Skeletal muscle tissue (tissue), 3 donors: ENCODE results near the gene SMIM45.

Experiments
- H3K27ac ChIP-seq: one replicate; pipeline ENCODE4 v1.7.0; 2013; ENCODE audit warnings: mild to moderate bottlenecking, low read depth, low read length, inconsistent platforms
- H3K27me3 ChIP-seq, 3 donors: one replicate each; pipeline ENCODE4 v1.7.0; 2013; ENCODE audit warnings: low read length in 3 of 3; ENCODE audit not compliant: control insufficient read depth in 3 of 3, insufficient read depth in 3 of 3
- H3K36me3 ChIP-seq, 3 donors: one replicate each; pipeline ENCODE4 v1.7.0; 2013; ENCODE audit warnings: low read length in 3 of 3; ENCODE audit not compliant: control insufficient read depth in 3 of 3, insufficient read depth in 3 of 3
- H3K4me1 ChIP-seq, 3 donors: one replicate each; pipeline ENCODE4 v1.7.0; 2013; ENCODE audit warnings: low read length in 3 of 3, mild to moderate bottlenecking in 3 of 3; ENCODE audit not compliant: control insufficient read depth in 3 of 3, insufficient read depth in 3 of 3
- H3K4me3 ChIP-seq, 3 donors: one replicate each; pipeline ENCODE4 v1.7.0; 2013; ENCODE audit warnings: low read length in 3 of 3
- H3K9ac ChIP-seq, 3 donors: one replicate each; pipeline ENCODE4 v1.7.0; 2013; ENCODE audit warnings: low read length in 3 of 3, mild to moderate bottlenecking in 3 of 3, moderate library complexity in 2 of 3, low read depth in 1 of 3
- H3K9me3 ChIP-seq, 3 donors: one replicate each; pipeline ENCODE4 v1.7.0; 2013; ENCODE audit warnings: low read length in 3 of 3; ENCODE audit not compliant: control insufficient read depth in 3 of 3
- donor health status: Osteomylitis.

The SMIM45 gene

DNA sequence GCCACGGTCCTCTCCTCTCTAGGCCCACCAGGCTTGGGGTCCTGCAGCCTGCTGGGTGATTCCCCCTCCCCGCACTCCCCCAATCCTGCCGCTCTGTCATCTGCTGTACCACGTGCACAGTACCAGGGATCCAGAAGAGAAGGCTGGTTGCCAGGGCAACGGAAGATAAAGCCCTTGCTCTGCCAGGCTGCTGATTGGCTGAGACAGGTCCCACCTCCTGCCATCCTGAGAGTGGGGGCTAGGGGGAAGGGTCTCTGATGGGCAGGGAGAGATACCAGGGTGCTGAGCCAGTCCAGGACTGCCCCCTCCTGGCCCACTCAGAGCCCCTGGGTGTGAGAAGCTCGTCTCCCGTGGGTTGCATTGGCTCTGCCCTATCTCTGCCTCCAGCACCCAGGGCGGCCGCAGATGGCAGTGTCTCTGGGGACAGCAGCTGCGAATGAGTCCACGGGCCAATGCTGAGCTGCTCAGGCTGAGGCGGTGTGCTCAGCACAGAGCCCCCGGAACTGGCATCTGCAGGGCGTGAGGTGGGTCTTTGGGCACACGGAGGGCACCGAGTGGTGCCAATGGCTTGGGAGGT is at the start of gene SMIM45:
TSS of gene SMIM45 (plus strand) at position 253 of the 577 bp plus-strand sequence.
- no peak within 1 kb of the TSS for H3K9ac ChIP-seq

DNA sequence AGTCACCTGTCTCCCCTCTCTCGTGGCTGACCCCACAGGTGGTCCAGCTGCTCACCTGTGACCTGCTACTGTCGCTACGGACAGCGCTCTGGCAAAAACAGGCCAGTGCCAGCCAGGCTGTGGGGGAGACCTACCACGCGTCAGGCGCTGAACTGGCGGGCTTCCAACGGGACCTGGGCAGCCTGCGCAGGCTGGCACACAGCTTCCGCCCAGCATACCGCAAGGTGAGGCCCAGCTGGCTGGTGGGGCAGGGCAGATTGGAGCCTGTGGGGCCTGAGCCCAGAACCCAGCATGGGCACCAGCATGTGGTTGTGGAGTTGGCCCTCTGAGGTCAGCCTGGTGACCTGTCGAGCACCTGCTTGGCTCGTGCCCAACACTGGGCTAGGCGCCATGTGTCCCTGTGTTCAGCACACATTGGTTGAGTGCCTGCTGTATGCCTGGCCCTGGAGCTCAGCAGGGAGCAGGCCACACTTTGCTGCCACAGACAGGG is 49.0 kb upstream of the SMIM45 start:
- Histone ChIP-seq H3K9me3 (no peaks in the 10 kb centered on the region), H3K36me3 (peaks cover 28 to 62% (median 40%) of the 10 kb centered on the region in 3 donors), H3K27ac (peak overlapping the region; percentile 68), H3K27me3 (no peaks in the 10 kb centered on the region), H3K4me1 (peaks cover 32 to 46% (median 39%) of the 10 kb centered on the region in 3 donors), H3K4me3 (no peak overlapping the region), H3K9ac (peak overlapping the region in 1 of 3 donors; percentile 60)

More for the DNA sequence above, at the start of gene SMIM45:
- H3K36me3 ChIP-seq = no peaks in the 10 kb centered on the region
- no peak within 1 kb of the TSS for H3K27ac ChIP-seq
- H3K4me3 ChIP-seq = no peak within 1 kb of the TSS
- H3K27me3 ChIP-seq = peaks cover 3 to 22% (median 16%) of the 10 kb centered on the region in 3 donors
- peaks cover 2 to 3% (median 3%) of the 10 kb centered on the region in 3 donors for H3K4me1 ChIP-seq
- no peaks in the 10 kb centered on the region for H3K9me3 ChIP-seq

DNA sequence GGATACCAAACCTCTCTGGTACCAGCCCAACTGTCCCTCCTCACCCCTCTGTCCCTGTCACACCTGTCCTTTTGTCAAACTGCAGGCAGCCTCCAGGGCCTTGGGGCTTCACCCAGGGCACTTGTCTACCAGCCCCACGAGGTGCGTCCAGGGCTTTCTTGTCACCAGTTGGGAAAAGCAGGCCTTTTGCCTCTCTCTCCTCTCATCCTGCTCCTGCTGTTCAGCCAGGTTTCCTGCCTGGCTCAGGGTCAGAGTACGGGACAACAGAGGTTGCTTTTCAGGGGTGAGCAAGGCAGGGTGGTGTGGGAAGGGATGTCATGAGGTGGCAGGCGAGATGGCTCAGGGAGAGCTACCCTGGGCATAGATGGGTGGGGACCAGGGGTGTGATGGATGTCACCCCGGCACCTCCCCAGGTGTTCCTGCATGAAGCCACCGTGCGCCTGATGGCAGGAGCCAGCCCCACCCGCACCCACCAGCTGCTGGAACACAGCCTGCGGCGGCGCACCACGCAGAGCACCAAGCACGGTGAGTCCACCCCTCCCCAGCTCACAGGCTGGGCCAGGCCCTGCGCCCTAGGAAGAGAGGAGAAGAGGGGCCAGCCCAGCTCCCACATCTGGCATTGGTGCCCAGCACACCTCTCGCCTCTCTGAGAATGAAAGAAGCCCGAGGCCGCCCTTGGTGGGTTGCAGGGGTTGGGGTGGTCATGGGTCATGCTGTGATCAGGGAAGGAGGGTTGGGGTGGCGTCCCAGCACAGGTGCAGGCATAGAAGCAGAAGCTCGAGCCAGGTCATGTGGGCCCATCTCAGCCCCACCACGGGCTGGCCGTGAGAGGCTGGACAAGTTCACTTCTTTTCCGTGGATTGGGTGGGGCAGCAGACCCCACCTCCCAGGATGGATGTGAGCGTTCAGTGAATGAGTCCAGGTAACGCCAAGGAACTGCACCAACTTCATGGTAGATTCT is 47.2 kb upstream of the SMIM45 start:
- peaks cover 15 to 28% (median 23%) of the 10 kb centered on the region in 3 donors for H3K4me1 ChIP-seq
- H3K4me3 ChIP-seq = no peak overlapping the region
- peaks cover 0 to 4% (median 0%) of the 10 kb centered on the region in 3 donors for H3K27me3 ChIP-seq
- no peaks in the 10 kb centered on the region for H3K9me3 ChIP-seq
- no peak overlapping the region for H3K27ac ChIP-seq
- no peak overlapping the region for H3K9ac ChIP-seq
- H3K36me3 ChIP-seq = peaks cover 28 to 52% (median 40%) of the 10 kb centered on the region in 3 donors

DNA sequence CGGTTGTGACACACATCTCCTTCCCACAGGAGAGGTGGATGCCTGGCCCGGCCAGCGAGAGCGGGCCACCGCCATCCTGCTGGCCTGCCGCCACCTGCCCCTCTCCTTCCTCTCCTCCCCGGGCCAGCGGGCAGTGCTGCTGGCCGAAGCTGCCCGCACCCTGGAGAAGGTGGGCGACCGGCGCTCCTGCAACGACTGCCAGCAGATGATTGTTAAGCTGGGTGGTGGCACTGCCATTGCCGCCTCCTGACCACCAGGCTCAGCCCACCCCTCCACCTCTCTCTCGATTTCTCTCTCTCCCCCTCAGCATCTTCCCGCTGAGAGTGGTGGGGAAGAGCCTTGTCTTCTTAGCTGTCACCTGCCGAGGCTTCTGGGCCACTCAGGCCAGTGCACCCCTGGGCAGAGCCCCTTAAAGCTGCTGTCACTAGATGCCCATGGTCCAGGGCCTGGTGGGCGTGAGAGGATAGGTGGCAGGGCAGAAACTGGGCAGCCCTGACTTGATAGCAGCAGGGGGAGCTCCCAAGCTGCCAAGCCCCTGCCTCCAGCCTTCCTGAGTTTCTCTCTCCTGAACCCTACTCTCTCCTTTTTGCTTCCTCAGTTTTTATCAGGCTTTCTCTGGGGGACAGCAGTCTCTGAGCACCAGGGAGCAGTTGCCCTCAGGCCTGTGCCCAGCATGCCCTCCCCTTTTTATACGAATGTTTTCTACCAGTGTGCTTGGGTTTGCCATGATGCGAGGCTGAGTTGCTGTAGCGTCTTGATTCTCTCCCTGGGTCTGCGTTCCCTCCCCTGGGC is 46.3 kb upstream of the SMIM45 start:
- no peak overlapping the region for H3K4me3 ChIP-seq
- peaks cover 13 to 24% (median 18%) of the 10 kb centered on the region in 3 donors for H3K4me1 ChIP-seq
- peaks cover 3 to 9% (median 4%) of the 10 kb centered on the region in 3 donors for H3K27me3 ChIP-seq
- H3K9me3 ChIP-seq = no peaks in the 10 kb centered on the region
- H3K9ac ChIP-seq = no peak overlapping the region
- H3K36me3 ChIP-seq = peaks cover 24 to 44% (median 34%) of the 10 kb centered on the region in 3 donors
- no peak overlapping the region for H3K27ac ChIP-seq

DNA sequence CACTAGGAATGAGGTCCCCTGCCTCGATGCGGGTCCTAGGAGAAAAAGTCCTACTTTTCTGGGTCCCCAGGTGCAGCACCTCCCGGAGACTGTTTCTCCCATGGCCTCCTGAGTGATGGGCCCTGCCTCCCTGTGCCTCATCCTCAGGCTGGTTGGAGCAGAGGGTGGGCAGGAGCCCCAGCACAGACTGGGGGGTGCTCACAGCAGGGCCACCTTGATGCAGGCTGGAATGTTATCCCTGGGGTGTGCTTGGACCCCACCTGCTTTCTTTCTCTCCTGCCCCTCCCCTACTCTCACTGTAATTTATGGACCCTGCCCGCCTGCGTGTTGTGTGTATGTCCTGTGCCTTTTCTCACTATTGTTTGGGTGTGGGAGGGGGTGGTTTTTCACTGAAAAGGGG is 45.1 kb upstream of the SMIM45 start:
- peaks cover 21 to 35% (median 32%) of the 10 kb centered on the region in 3 donors for H3K36me3 ChIP-seq
- no peaks in the 10 kb centered on the region for H3K9me3 ChIP-seq
- no peak overlapping the region for H3K27ac ChIP-seq
- H3K4me1 ChIP-seq = peaks cover 19 to 28% (median 26%) of the 10 kb centered on the region in 3 donors
- H3K27me3 ChIP-seq = peaks cover 14 to 21% (median 14%) of the 10 kb centered on the region in 3 donors
- H3K4me3 ChIP-seq = no peak overlapping the region
- no peak overlapping the region for H3K9ac ChIP-seq

DNA sequence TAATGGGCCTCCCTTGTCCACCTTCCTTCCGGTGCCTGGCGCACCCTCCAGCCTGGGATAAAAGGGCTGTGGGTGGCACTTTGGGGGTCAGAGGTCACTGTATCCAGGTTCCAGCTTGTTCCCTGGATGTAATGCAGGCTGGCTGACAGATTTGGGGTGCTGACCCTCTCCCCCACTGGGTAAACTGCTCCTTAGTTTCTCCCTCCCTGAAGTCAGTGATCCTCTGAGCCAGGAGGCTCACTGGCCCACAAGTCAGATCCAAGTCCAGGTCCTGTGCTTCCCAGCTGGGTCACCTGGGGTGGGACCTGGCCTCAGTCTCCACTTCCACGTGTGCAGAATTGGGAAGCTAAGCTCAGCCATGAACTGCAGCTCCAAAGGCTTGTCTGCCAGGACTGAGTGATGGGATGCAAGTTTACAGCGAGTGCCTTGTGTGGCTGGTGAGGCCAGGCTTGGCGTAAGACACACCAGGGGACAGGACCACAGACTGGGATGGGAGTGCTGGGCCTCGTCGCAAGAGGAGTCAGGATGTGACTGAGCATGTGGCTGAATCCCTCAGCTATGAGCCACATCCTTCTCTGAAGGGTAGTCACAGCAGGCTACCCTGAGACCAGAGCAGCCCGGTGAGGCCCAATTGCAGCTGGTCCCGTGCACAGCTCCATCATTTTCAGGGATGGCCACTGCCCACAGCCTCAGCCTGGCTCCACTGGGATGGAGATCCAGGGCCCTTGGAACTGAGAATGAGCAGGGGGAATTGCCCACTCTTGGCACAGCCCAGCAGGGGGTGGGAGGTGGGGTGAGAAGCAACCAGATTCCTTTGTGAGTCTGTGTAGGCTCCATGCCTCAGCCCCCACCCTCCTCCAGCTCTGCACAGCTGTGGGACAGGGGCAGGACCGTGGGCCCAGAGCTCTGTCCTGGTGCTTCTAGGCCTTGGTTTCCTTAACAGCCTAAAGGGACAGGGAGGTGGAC is 44.2 kb upstream of the SMIM45 start:
- H3K4me3 ChIP-seq = no peak overlapping the region
- H3K27me3 ChIP-seq = peaks cover 23 to 30% (median 23%) of the 10 kb centered on the region in 3 donors
- no peaks in the 10 kb centered on the region for H3K9me3 ChIP-seq
- peaks cover 17 to 25% (median 21%) of the 10 kb centered on the region in 3 donors for H3K4me1 ChIP-seq
- H3K36me3 ChIP-seq = peaks cover 19 to 31% (median 27%) of the 10 kb centered on the region in 3 donors
- no peak overlapping the region for H3K27ac ChIP-seq
- H3K9ac ChIP-seq = peak overlapping the region in 1 of 3 donors; percentile 33

DNA sequence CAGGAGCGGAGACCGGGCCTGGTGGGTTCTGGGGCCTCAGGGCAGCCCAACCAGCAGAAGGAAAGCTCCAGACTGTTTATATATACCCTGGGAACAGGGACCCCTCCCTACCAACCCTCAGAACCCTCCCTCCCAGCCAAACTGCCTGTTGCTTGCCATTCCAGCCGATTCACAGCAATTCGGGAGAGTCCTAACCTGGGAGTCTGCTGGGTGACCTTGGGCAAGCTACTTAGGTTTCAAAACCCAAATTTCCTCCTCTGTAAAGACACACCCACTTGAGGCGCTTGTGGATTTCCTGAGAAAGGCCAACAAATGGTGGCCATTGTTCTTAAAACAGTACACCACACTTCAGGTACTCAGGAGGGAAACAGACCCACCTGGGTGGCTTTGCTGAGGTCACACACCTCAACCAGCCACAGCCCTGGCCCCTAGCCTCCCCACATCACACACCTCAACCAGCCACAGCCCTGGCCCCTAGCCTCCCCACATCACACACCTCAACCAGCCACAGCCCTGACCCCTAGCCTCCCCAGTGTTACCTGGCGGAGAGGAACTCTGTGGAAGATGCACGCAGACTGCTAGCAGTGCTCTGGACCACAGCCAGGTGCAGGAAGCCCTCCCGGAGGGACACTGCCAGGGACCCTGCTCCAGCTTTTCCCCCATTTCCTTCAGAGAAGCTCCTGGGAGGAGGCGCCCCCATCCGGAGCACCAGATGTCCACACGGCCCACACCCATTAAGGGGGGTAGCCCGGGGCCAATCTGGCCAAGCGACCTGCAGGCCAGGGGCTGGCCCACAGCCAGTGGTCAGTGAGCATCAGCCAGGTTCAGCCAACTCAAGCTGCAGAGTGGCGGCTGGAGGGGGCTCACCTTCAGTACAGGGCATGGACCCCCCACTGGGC is 43.3 kb upstream of the SMIM45 start:
- no peaks in the 10 kb centered on the region for H3K9me3 ChIP-seq

DNA sequence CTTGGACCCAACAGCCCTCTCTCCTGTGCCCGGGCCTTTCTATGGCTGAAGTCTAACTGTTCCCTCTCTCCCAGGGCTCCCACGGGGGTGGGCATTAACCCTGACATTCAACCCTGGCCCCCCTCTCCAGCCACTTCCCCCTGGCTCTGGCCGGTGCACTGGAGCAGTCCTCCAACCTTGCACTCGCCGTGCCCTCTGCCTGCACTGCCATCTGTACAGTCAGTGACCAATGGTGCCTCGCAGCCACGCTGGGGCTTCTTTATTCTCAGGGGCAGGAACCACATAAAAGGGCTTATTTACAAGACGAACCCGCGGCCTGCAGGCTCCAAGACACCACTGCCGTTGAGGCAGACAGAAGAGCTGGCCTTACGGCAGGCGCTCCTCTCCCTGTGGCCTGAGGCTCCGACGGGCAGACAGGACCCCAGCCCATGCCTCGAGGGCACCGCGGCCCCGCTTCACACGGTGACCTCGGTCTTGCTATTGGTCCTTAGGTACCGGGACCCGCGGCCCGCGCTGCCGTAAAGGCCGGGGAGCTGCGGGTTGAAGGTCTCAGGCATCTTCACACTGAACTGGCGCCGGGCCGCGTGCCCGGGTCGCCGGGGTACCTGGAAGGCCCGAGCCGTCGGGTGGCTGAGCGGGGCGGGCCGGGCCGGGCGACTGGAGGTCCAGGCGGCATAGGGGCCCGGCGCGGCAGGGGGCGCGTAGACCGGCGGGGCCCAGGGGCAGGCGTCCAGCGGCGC is 42.5 kb upstream of the SMIM45 start:
- Histone ChIP-seq H3K27me3 (peaks cover 34 to 47% (median 39%) of the 10 kb centered on the region in 3 donors), H3K27ac (no peak overlapping the region), H3K9ac (no peak overlapping the region), H3K4me3 (no peak overlapping the region), H3K9me3 (no peaks in the 10 kb centered on the region), H3K36me3 (peaks cover 8 to 21% (median 17%) of the 10 kb centered on the region in 3 donors), H3K4me1 (peaks cover 10 to 14% (median 11%) of the 10 kb centered on the region in 3 donors)

More for the DNA sequence above, 43.3 kb upstream of the SMIM45 start:
- H3K4me1 ChIP-seq = peaks cover 10 to 18% (median 12%) of the 10 kb centered on the region in 3 donors
- H3K4me3 ChIP-seq = no peak overlapping the region
- peaks cover 31 to 39% (median 32%) of the 10 kb centered on the region in 3 donors for H3K27me3 ChIP-seq
- H3K9ac ChIP-seq = no peak overlapping the region
- peaks cover 13 to 26% (median 24%) of the 10 kb centered on the region in 3 donors for H3K36me3 ChIP-seq
- no peak overlapping the region for H3K27ac ChIP-seq
